H1 (cell line): ENCODE measurements around the gene SENP1. TPM values are rescaled to one million over a fixed set of nuclear protein-coding genes. Genes with fewer than 3 reads are reported as not detected.

Source experiments
- CTCF ChIA-PET: fragments of 300-600 bp; sonication (Branson Sonifier 250); formaldehyde crosslinking; loops from one replicate; lab custom pipeline; 2021; ENCODE audit not compliant: partially characterized antibody; lab: Charles Lee
- POLR2A ChIA-PET: fragments of 300-600 bp; sonication (Branson Sonifier 250); formaldehyde crosslinking; loops from one replicate; lab custom pipeline; 2021; ENCODE audit warnings: inconsistent platforms; ENCODE audit not compliant: partially characterized antibody; lab: Charles Lee
- DNase-seq, 2 experiments: peaks; one replicate each; pipeline versions ENCODE4 v3.0.0 to v3.0.0-alpha.2; 2010 to 2022; ENCODE audit warnings: low spot score in 2 of 2, low read depth in 1 of 2, mixed read lengths in 1 of 2
- FAIRE-seq: peaks from 2 replicates; lab custom pipeline; 2011; peaks lifted over from hg19 to GRCh38; lab: Jason Lieb, UNC
- H2AFZ ChIP-seq: 2 replicates; pipeline ENCODE4 v1.8.1; 2012; ENCODE audit warnings: low read length, inconsistent platforms
- H2AK5ac ChIP-seq: 2 replicates; pipeline ENCODE4 v1.6.1; 2013; ENCODE audit warnings: low read depth, low read length
- H2BK120ac ChIP-seq: replicated peaks from 2 replicates; pipeline ENCODE3; 2013; ENCODE audit warnings: low read depth, low read length, inconsistent platforms
- H2BK12ac ChIP-seq: 2 replicates; pipeline ENCODE4 v1.6.1; 2013; ENCODE audit warnings: low read depth, low read length
- H2BK15ac ChIP-seq: 2 replicates; pipeline ENCODE4 v1.6.1; 2013; ENCODE audit warnings: low read length
- H2BK20ac ChIP-seq: 2 replicates; pipeline ENCODE4 v1.6.1; 2013; ENCODE audit warnings: low read length
- H2BK5ac ChIP-seq: 2 replicates; pipeline ENCODE4 v1.6.1; 2013; ENCODE audit warnings: low read depth, low read length
- H3K14ac ChIP-seq: 2 replicates; pipeline ENCODE4 v1.6.1; 2013; ENCODE audit warnings: inconsistent platforms; ENCODE audit not compliant: insufficient read length
- H3K18ac ChIP-seq: 2 replicates; pipeline ENCODE4 v1.6.1; 2013; ENCODE audit warnings: low read length; ENCODE audit errors: extremely low read depth
- H3K23ac ChIP-seq: 2 replicates; pipeline ENCODE4 v1.6.1; 2013; ENCODE audit warnings: inconsistent platforms; ENCODE audit not compliant: insufficient read length
- H3K23me2 ChIP-seq: 2 replicates; pipeline ENCODE4 v1.6.1; 2013; ENCODE audit warnings: low read depth, low read length
- H3K27ac ChIP-seq: 2 replicates; pipeline ENCODE4 v1.6.1; 2011; ENCODE audit warnings: low read depth, low read length, inconsistent platforms
- H3K27me3 ChIP-seq, 4 experiments: replicated peaks in 1 of 4; 1 replicate in 1 of 4; 2 replicates in 3 of 4; pipeline versions ENCODE4 v1.6.1 to v1.8.1; 2011 to 2013; ENCODE audit warnings: low read length in 3 of 4, mild to moderate bottlenecking in 3 of 4, inconsistent platforms in 2 of 4, mixed read lengths in 2 of 4, moderate library complexity in 1 of 4; ENCODE audit not compliant: control insufficient read depth in 3 of 4, insufficient read depth in 3 of 4; ENCODE audit errors: extremely low read depth in 1 of 4
- H3K36me3 ChIP-seq, 4 experiments: 2 replicates each; pipeline versions ENCODE4 v1.6.1 to v1.8.1; 2011 to 2013; ENCODE audit warnings: mild to moderate bottlenecking in 4 of 4, low read length in 3 of 4, moderate library complexity in 2 of 4, control low read depth in 1 of 4, inconsistent platforms in 1 of 4; ENCODE audit not compliant: insufficient read depth in 4 of 4, control insufficient read depth in 2 of 4
- H3K4ac ChIP-seq: replicated peaks from 2 replicates; pipeline ENCODE3; 2013; ENCODE audit warnings: low read length, low read depth, mixed read lengths, inconsistent platforms; ENCODE audit not compliant: insufficient read length
- H3K4me1 ChIP-seq, 4 experiments: replicated peaks in 1 of 4; 1 replicate in 1 of 4; 2 replicates in 3 of 4; pipeline versions ENCODE4 v1.6.1 to v1.8.1; 2011 to 2013; ENCODE audit warnings: low read length in 3 of 4, inconsistent platforms in 2 of 4, mixed read lengths in 1 of 4; ENCODE audit not compliant: insufficient read depth in 4 of 4, control insufficient read depth in 3 of 4
- H3K4me2 ChIP-seq, 2 experiments: 2 replicates each; pipeline versions ENCODE4 v1.6.1 to v1.8.1; 2011 to 2013; ENCODE audit warnings: low read depth in 2 of 2, low read length in 2 of 2, control low read depth in 1 of 2, inconsistent platforms in 1 of 2, mild to moderate bottlenecking in 1 of 2; ENCODE audit not compliant: insufficient read depth in 1 of 2
- H3K4me3 ChIP-seq, 4 experiments: fragments of 200-600, 300-600 bp in 1 of 4; sonication (generic), shearing (Covaris generic), sonication (Bioruptor Twin) in 1 of 4; 2 replicates each; pipeline versions ENCODE4 v1.5.1 to v1.8.1; 2011 to 2016; ENCODE audit warnings: low read length in 4 of 4, low read depth in 3 of 4, control low read depth in 2 of 4, inconsistent platforms in 2 of 4, mild to moderate bottlenecking in 2 of 4, mixed read lengths in 1 of 4, moderate library complexity in 1 of 4; ENCODE audit not compliant: insufficient read depth in 2 of 4; ENCODE audit errors: extremely low read depth in 1 of 4
- H3K56ac ChIP-seq: replicated peaks from 2 replicates; pipeline ENCODE3; 2013; ENCODE audit warnings: low read depth, mild to moderate bottlenecking, mixed read lengths, low read length, inconsistent platforms; ENCODE audit not compliant: insufficient read length
- H3K79me1 ChIP-seq: 2 replicates; pipeline ENCODE4 v1.6.1; 2013; ENCODE audit warnings: low read depth, low read length, control low read depth
- H3K79me2 ChIP-seq, 2 experiments: 2 replicates each; pipeline versions ENCODE4 v1.6.1 to v1.8.1; 2012 to 2013; ENCODE audit warnings: low read length in 2 of 2, mild to moderate bottlenecking in 2 of 2, inconsistent platforms in 1 of 2; ENCODE audit not compliant: insufficient read depth in 2 of 2, control insufficient read depth in 1 of 2
- H3K9ac ChIP-seq, 4 experiments: replicated peaks in 1 of 4; 1 replicate in 1 of 4; 2 replicates in 3 of 4; pipeline versions ENCODE4 v1.6.1 to v1.8.1; 2011 to 2013; ENCODE audit warnings: low read depth in 3 of 4, low read length in 3 of 4, control low read depth in 2 of 4, mild to moderate bottlenecking in 2 of 4, moderate library complexity in 2 of 4, inconsistent platforms in 1 of 4; ENCODE audit errors: extremely low read depth in 1 of 4
- H3K9me3 ChIP-seq, 2 experiments: 2 replicates each; pipeline versions ENCODE4 v1.6.1 to v1.8.1; 2012 to 2013; ENCODE audit warnings: mild to moderate bottlenecking in 2 of 2, moderate library complexity in 2 of 2, control low read depth in 1 of 2, inconsistent platforms in 1 of 2, low read depth in 1 of 2, low read length in 1 of 2, mixed read lengths in 1 of 2; ENCODE audit not compliant: insufficient read depth in 2 of 2
- H4K20me1 ChIP-seq, 2 experiments: replicated peaks in 1 of 2; 2 replicates each; pipeline versions ENCODE3 to v1.8.1; 2011 to 2013; ENCODE audit warnings: inconsistent platforms in 2 of 2, low read length in 2 of 2, mild to moderate bottlenecking in 1 of 2; ENCODE audit not compliant: insufficient read depth in 2 of 2, control insufficient read depth in 1 of 2
- H4K5ac ChIP-seq: 2 replicates; pipeline ENCODE4 v1.6.1; 2013; ENCODE audit warnings: low read length, low read depth, mixed read lengths, inconsistent platforms; ENCODE audit not compliant: insufficient read length
- H4K8ac ChIP-seq: 2 replicates; pipeline ENCODE4 v1.8.0; 2013; ENCODE audit warnings: mild to moderate bottlenecking, moderate library complexity, low read length, inconsistent platforms; ENCODE audit not compliant: insufficient read depth; ENCODE audit errors: extremely low read depth
- H4K91ac ChIP-seq: replicated peaks from 2 replicates; pipeline ENCODE3; 2013; ENCODE audit warnings: low read length, mixed read lengths, inconsistent platforms; ENCODE audit not compliant: insufficient read length
- CBX8 ChIP-seq: fragments of 300-800, 300-1000 bp; sonication (generic); IDR thresholded peaks from 2 replicates; pipeline ENCODE4 v1.7.1; 2016; ENCODE audit warnings: low read depth, low read length, borderline replicate concordance
- CEBPB ChIP-seq: IDR thresholded peaks from 2 replicates; pipeline ENCODE4 v1.6.1; 2012; ENCODE audit warnings: low read depth, low read length
- CREB1 ChIP-seq: IDR thresholded peaks from 2 replicates; pipeline ENCODE4 v1.6.1; 2012; ENCODE audit warnings: inconsistent platforms
- EZH2 ChIP-seq: fragments of 200-600 bp; sonication (generic); IDR thresholded peaks from 2 replicates; pipeline ENCODE4 v1.7.1; 2012; ENCODE audit warnings: low read depth, mild to moderate bottlenecking, moderate library complexity, low read length, inconsistent platforms; ENCODE audit not compliant: severe bottlenecking
- RFX5 ChIP-seq: IDR thresholded peaks from 2 replicates; pipeline ENCODE4 v1.6.1; 2011; ENCODE audit warnings: low read depth, low read length, improper control_type of control experiment, borderline replicate concordance
- WGBS, 2 experiments: shearing (Covaris generic) in 1 of 2; methylation state at CpG; one replicate each; pipeline versions ENCODE4 v1.1.6 to v1.1.7; 2013 to 2015; ENCODE audit warnings: low lambda C conversion rate in 2 of 2, mixed read lengths in 2 of 2, inconsistent platforms in 1 of 2, low coverage in 1 of 2, missing lambda C conversion rate in 1 of 2; ENCODE audit not compliant: insufficient replicate concordance in 2 of 2, insufficient coverage in 1 of 2, insufficient read length in 1 of 2; ENCODE audit errors: extremely low coverage in 1 of 2, missing lambda C conversion rate in 1 of 2; 5-methylcytosine and 5-hydroxymethylcytosine counted together
- polyA plus RNA-seq, 7 experiments: library from polyadenylated mRNA; depleted of rRNA in 3 of 7; stranded (reverse) in 5 of 7; unstranded in 2 of 7; fragments of >200 nt in 5 of 7; fragments of 200-250 nt in 2 of 7; gene quantifications; 1 replicate in 5 of 7; 2 replicates in 1 of 7; 4 replicates in 1 of 7; pipeline versions ENCODE4 v1.2.1 to v1.2.3, GENCODE V29; 2011 to 2013; ENCODE audit warnings: missing spikeins in 2 of 7, mixed read lengths in 2 of 7
- total RNA-seq: library from RNA; stranded (reverse); fragmentation: NEBNext Ultra II Directional; extraction: Animal tissue kit (Norgen Biotek cat#: 25700); gene quantifications from 2 replicates; pipeline ENCODE4 v1.2.1, GENCODE V29; 2021

The SENP1 gene
- total and polyA plus RNA-seq, 2 of the 8 experiments (the other 6 are each of a cell fraction or from before 2014, with no cell fraction given) = 14.2 to 31.5 TPM

- Histone ChIP-seq H3K4ac (no peak overlapping the region), H4K5ac (no peak overlapping the region), H4K20me1 (peaks cover 0 to 6% of the 10 kb centered on the region in 2 experiments), H2BK12ac (no peak overlapping the region), H2BK15ac (no peak overlapping the region), H3K18ac (no peak overlapping the region), H2BK5ac (no peak overlapping the region), H3K23me2 (peaks cover 10% of the 10 kb centered on the region), H3K14ac (no peak overlapping the region), H3K79me1 (no peaks in the 10 kb centered on the region), H3K9me3 (no peaks in the 10 kb centered on the region), H3K4me2 (no peak overlapping the region), H4K8ac (no peak overlapping the region), H3K27ac (no peak overlapping the region), H3K36me3 (no peaks in the 10 kb centered on the region), H2BK20ac (no peak overlapping the region), H3K23ac (no peak overlapping the region), H3K27me3 (peaks cover 83 to 100% (median 96%) of the 10 kb centered on the region in 4 experiments), H3K4me3 (no peak overlapping the region), H4K91ac (no peak overlapping the region), H2BK120ac (no peak overlapping the region), H2AFZ (no peak overlapping the region), H3K79me2 (no peaks in the 10 kb centered on the region), H2AK5ac (no peak overlapping the region), H3K9ac (no peak overlapping the region), H3K4me1 (peaks cover 0 to 11% (median 4%) of the 10 kb centered on the region in 4 experiments; a peak in 3 of 7 replicates), H3K56ac (no peak overlapping the region)
- no peak for TF ChIP-seq CREB1
- no peak for TF ChIP-seq CEBPB
- TF ChIP-seq RFX5 = no peak
- no peak for TF ChIP-seq EZH2
- TF ChIP-seq CBX8 = no peak
- no peak for FAIRE-seq
- POLR2A ChIA-PET = interaction anchor here (0.7 kb wide), 1 partner anchor 109 kb away, joined by 3 read pairs; no protein-coding TSS in a partner anchor
- CTCF ChIA-PET = interaction anchor here (1.0 to 1.8 kb wide), 5 partner anchors 9 to 63 kb away, joined by 3 to 5 read pairs (median 3); no protein-coding TSS in a partner anchor
- 79% methylated on average over 1 of the region's 1 CpG; no CpG with 5 or more reads in 1 of the 2 experiments for WGBS, 2 experiments
- DNase-seq = no peak
Measured at GRCh38 chr12:48009471-48009870, 96.4 kb downstream of the SENP1 start.
